ENCODE measurements around the gene CD200R1. TPM values are rescaled to one million over a fixed set of nuclear protein-coding genes. Genes with fewer than 3 reads are reported as not detected.

The CD200R1 gene
- 0.03 to 0.14 TPM (median 0.08 TPM) in 5 replicates for total RNA-seq (2022; extraction: Qiagen RNA extraction)

GRCh38 chr3:112974894-112975293 is at the start of gene CD200R1:
CD200R1 (minus strand) TSS chr3:112975103; CDS start chr3:112974857, 246 bp downstream.

DNA sequence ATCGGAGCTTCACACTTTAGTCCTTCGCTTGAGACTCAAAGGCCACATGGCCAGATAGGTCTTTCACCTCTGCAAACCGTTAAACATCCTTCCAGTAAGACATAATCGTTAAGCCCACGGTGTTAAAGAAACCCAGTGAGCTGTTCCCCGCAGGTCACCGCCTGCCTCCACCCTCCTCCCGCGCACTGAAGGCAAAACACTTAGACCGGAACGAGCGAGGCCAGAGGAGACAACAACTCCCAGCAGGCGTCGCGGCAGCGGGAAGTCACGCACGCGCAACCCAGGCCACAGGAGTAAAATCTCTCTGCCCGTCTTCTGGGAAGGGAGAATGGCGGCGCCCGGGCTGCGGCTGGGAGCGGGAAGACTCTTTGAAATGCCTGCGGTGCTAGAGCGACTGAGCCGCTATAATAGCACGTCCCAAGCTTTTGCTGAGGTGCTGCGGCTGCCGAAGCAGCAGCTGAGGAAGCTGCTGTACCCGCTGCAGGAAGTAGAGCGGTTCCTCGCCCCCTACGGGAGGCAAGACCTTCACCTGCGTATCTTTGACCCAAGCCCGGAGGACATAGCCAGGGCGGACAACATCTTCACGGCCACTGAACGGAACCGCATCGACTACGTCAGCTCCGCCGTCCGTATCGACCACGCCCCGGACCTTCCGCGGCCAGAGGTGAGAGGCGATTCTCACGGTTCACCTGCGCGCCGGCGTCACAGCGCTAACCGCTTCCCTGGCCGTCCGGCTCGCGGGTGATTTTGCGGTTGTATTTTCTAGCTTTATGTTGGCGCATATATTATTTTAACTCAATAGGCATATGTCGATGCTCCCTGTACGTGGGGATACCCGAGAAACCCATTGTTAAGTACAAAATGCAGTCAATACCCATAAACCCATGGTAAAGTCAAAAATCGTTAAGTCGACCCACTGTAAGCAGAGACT is 16.0 kb upstream of the CD200R1 start, which contains the start of gene GTPBP8:
TSS of gene GTPBP8 (plus strand) at position 313 of the 931 bp plus-strand sequence. CDS start at position 329, 16 bp downstream.

Other genes starting within 250 kb of the CD200R1 start
- gene CD200R1L, start 128.2 kb downstream of the CD200R1 start, total RNA-seq (2022; extraction: Qiagen RNA extraction): not detected in 5 replicates
- gene GTPBP8, start 15.9 kb upstream of the CD200R1 start, total RNA-seq (2022; extraction: Qiagen RNA extraction): 14.0 to 17.7 TPM (median 15.7 TPM) in 5 replicates
- 4.8 to 7.7 TPM (median 7.0 TPM) in 5 replicates for gene BOC, start 236.5 kb upstream of the CD200R1 start, total RNA-seq (2022; extraction: Qiagen RNA extraction)